ACC112 (cell line): ENCODE data around the gene TCOF1.

Experiments
- H2AFZ ChIP-seq: fragments of 200-600 bp; sonication (generic); one replicate; pipeline ENCODE4 v1.6.0; 2017; ENCODE audit warnings: antibody characterized with exemption, low read length; ENCODE audit not compliant: unreplicated experiment
- H3K27ac ChIP-seq: fragments of 200-600 bp; sonication (generic); 2 replicates; pipeline ENCODE4 v1.5.1; 2014; ENCODE audit warnings: low read depth, mild to moderate bottlenecking, antibody characterized with exemption, low read length, moderate library complexity
- H3K27me3 ChIP-seq: fragments of 200-600 bp; sonication (generic); 2 replicates; pipeline ENCODE4 v1.6.1; 2014; ENCODE audit warnings: mild to moderate bottlenecking, antibody characterized with exemption, low read length, moderate library complexity, mixed read lengths; ENCODE audit not compliant: insufficient read depth
- H3K36me3 ChIP-seq: fragments of 200-600 bp; sonication (generic); 2 replicates; pipeline ENCODE4 v1.6.1; 2016; ENCODE audit warnings: mild to moderate bottlenecking, antibody characterized with exemption, low read length, moderate library complexity, mixed read lengths; ENCODE audit not compliant: insufficient read depth
- H3K4me1 ChIP-seq: fragments of 200-600 bp; sonication (generic); one replicate; pipeline ENCODE4 v1.6.1; 2016; ENCODE audit warnings: low read length, mixed read lengths; ENCODE audit not compliant: insufficient read depth, unreplicated experiment, control insufficient read depth
- H3K4me3 ChIP-seq: fragments of 200-600 bp; sonication (generic); 2 replicates; pipeline ENCODE4 v1.5.1; 2014; ENCODE audit warnings: mild to moderate bottlenecking, low read depth, low read length
- H3K79me2 ChIP-seq: fragments of 200-600 bp; sonication (generic); one replicate; pipeline ENCODE4 v1.6.0; 2016; ENCODE audit warnings: low read length; ENCODE audit not compliant: control insufficient read depth, unreplicated experiment, insufficient read depth

TCOF1 gene

GRCh38 chr5:150340614-150341255 lies 16.8 kb upstream of the TCOF1 start:
- no peaks in the 10 kb centered on the region for H3K4me1 ChIP-seq
- no peak overlapping the region for H2AFZ ChIP-seq

GRCh38 chr5:150341331-150341730 lies 16.2 kb upstream of the TCOF1 start:
- Histone ChIP-seq H2AFZ (no peak overlapping the region), H3K27me3 (no peaks in the 10 kb centered on the region), H3K4me3 (no peak overlapping the region), H3K79me2 (no peaks in the 10 kb centered on the region), H3K4me1 (no peaks in the 10 kb centered on the region), H3K27ac (no peak overlapping the region), H3K36me3 (no peaks in the 10 kb centered on the region)

More at GRCh38 chr5:150340614-150341255, 16.8 kb upstream of the TCOF1 start:
- H3K27me3 ChIP-seq, result no peaks in the 10 kb centered on the region
- H3K27ac ChIP-seq, result no peak overlapping the region
- no peaks in the 10 kb centered on the region for H3K79me2 ChIP-seq
- H3K4me3 ChIP-seq, result no peak overlapping the region
- H3K36me3 ChIP-seq, result no peaks in the 10 kb centered on the region

DNA sequence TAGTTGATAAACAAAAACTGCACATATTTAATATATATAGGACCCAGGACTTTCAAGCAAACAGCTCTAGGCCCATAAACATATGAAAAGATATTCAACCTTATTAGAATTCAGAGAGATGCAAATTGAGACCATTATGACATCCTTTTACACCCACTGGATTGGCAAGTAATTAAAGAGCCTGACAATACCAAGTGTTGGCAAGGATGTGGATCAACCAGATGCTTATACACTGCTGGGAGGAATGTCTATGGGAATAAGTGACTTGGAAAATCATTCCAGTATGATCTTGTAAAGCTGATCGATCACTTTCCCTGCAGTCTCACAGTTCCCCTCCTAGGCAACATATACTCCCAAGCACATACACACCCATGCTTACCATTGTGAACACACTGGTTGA lies 15.5 kb upstream of the TCOF1 start:
- Histone ChIP-seq H3K36me3 (no peaks in the 10 kb centered on the region), H3K79me2 (no peaks in the 10 kb centered on the region), H3K4me3 (no peak overlapping the region), H3K4me1 (no peaks in the 10 kb centered on the region), H2AFZ (no peak overlapping the region), H3K27me3 (no peaks in the 10 kb centered on the region), H3K27ac (no peak overlapping the region)

- no peak overlapping the region for H2AFZ ChIP-seq
These were observed 14.9 kb upstream of the TCOF1 start for GRCh38 chr5:150342583-150342982.

GRCh38 chr5:150343994-150344631 lies 13.4 kb upstream of the TCOF1 start:
- H3K4me1 ChIP-seq, result no peaks in the 10 kb centered on the region
- H3K4me3 ChIP-seq, result no peak overlapping the region
- H3K27ac ChIP-seq, result no peak overlapping the region
- no peaks in the 10 kb centered on the region for H3K79me2 ChIP-seq
- no peaks in the 10 kb centered on the region for H3K36me3 ChIP-seq
- H3K27me3 ChIP-seq, result no peaks in the 10 kb centered on the region
- no peak overlapping the region for H2AFZ ChIP-seq

More at GRCh38 chr5:150342583-150342982, 14.9 kb upstream of the TCOF1 start:
- Histone ChIP-seq H3K27me3 (no peaks in the 10 kb centered on the region), H3K79me2 (no peaks in the 10 kb centered on the region), H3K4me3 (no peak overlapping the region), H3K36me3 (no peaks in the 10 kb centered on the region), H3K27ac (no peak overlapping the region), H3K4me1 (no peaks in the 10 kb centered on the region)

- no peak overlapping the region for H2AFZ ChIP-seq
- H3K27me3 ChIP-seq, result no peaks in the 10 kb centered on the region
- no peak overlapping the region for H3K27ac ChIP-seq
- H3K36me3 ChIP-seq, result no peaks in the 10 kb centered on the region
- no peak overlapping the region for H3K4me3 ChIP-seq
- H3K4me1 ChIP-seq, result peaks cover 8% of the 10 kb centered on the region
- H3K79me2 ChIP-seq, result no peaks in the 10 kb centered on the region
These were observed 11.8 kb upstream of the TCOF1 start for GRCh38 chr5:150345716-150346115.

DNA sequence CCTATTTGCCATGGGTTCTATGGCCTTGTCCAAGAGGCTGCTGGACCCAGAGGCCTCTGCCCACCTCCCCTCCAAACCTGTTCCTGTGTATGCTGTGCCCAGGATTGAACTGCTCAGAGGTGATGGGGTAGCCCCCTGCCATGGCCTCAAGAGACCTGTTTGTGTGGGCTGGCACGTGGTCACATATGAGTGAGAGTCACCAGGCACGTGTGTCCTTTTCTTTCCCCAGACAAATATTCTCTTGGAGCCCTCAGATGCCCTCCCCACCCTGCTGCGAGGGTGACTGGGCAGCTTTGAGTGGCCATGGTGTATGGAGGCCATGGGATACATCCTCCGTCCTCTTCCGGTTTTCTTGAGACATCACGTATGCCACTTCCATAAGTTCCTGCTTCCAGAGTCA lies 10.9 kb upstream of the TCOF1 start:
- no peaks in the 10 kb centered on the region for H3K27me3 ChIP-seq
- H2AFZ ChIP-seq, result no peak overlapping the region
- no peak overlapping the region for H3K4me3 ChIP-seq
- H3K79me2 ChIP-seq, result no peaks in the 10 kb centered on the region
- peaks cover 10% of the 10 kb centered on the region for H3K4me1 ChIP-seq
- no peaks in the 10 kb centered on the region for H3K36me3 ChIP-seq
- no peak overlapping the region for H3K27ac ChIP-seq

GRCh38 chr5:150347003-150347402 lies 10.5 kb upstream of the TCOF1 start:
- H3K4me1 ChIP-seq, result peaks cover 10% of the 10 kb centered on the region
- H2AFZ ChIP-seq, result no peak overlapping the region
- no peak overlapping the region for H3K4me3 ChIP-seq
- no peaks in the 10 kb centered on the region for H3K27me3 ChIP-seq
- H3K27ac ChIP-seq, result no peak overlapping the region
- H3K36me3 ChIP-seq, result no peaks in the 10 kb centered on the region
- no peaks in the 10 kb centered on the region for H3K79me2 ChIP-seq

GRCh38 chr5:150347451-150347850 lies 10.0 kb upstream of the TCOF1 start:
- Histone ChIP-seq H2AFZ (no peak overlapping the region), H3K4me3 (no peak overlapping the region), H3K27ac (no peak overlapping the region), H3K36me3 (no peaks in the 10 kb centered on the region), H3K79me2 (no peaks in the 10 kb centered on the region), H3K4me1 (peaks cover 10% of the 10 kb centered on the region), H3K27me3 (no peaks in the 10 kb centered on the region)

DNA sequence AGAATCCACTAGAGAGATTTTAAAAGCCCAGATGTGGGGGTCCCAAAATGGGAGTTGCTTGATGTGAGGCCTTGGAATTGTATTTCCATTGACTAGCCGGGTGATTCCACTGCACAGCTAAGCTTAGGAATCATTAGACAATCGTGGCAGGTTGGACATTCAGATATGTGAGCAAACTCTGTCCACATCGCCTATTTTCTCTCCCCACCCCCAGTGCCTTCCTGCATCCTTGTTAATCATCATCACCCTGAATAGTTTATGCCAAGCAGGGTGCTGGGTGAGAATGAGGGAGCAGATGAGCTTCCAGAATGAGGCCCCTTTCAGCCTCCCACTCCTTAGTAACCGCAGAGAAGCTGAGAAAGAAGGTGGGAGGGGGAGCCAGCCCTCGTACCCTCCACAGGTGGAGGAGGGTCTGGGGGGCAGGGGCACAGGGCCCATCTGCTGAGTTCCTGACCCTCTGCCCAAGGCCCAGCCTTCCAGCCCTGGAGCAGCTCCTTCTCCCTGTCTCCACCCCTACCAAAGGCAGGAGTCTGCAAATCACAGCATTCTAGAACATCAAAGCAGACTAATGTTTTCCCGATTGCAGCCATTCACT lies 7.7 kb upstream of the TCOF1 start:
- Histone ChIP-seq H3K79me2 (no peaks in the 10 kb centered on the region), H3K36me3 (no peaks in the 10 kb centered on the region), H2AFZ (no peak overlapping the region), H3K27me3 (no peaks in the 10 kb centered on the region), H3K27ac (no peak overlapping the region), H3K4me1 (peaks cover 10% of the 10 kb centered on the region), H3K4me3 (no peak overlapping the region)
